Measurements from ENCODE around the gene SPRR4.
"Not testable (repeated sequence)": the region's sequence is repeated elsewhere in the genome, so short reads cannot be mapped to it uniquely, and the experiment has no call there.

Gene SPRR4

DNA sequence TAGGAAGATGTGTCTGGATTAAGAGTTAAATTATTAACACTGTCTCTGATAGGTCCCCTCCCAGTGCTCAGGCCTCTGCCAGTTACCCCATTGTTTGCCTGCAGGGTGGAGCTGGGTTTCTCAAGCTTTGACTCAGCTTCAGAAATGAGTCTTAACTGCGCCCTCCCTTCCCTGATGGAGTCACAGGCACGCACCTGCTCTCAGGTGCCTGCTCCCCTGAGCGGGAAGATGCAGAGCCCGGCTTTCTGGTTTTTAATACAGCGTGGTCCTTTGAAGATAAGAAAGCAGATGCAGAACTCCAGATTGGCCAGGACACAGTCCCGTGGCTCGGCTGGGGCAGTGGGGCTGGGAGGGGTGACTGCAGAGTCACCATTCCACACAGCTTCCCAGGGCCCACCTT lies 3.2 kb upstream of the SPRR4 start:
- DNase-seq, result no peak

DNA sequence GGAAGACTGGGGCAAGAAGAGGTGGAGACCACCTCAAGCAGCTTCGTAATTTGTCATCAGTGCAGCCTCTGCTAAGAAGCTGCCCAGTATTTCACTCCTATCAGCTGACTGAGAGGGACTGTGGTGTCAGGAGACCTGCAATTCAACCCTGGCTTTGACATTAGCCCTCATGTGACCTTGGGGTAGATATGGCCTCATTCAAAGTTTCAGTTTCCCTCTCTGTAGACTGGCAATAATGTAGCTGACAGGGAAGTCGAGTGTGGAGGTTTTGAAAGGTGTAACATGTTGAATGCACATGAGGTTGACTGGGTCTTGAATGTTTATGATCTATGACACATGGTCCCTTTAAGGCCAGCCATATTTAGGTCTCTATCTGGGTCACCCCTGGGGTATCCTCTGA lies 2.2 kb upstream of the SPRR4 start:
- no peak for DNase-seq

DNA sequence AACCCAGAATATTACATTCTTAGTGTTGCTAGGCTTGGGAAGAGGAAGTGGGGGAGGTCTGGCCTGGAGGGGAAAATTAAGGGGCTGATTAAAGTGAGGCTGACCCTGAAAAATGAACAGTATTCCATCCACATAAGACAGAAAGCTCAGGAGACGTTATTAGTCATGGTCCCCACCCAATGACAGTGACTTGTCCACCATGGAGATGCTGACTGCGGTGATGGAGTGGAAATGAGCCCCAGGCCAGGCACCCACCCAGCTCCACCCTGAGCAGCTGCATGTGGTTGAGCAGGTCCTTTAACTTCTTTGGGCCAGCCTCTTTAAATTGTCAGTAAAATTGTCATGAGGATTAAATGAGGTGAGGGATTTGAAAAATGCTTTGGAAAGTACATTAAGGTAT lies 1.4 kb upstream of the SPRR4 start:
- DNase-seq, result no peak

DNA sequence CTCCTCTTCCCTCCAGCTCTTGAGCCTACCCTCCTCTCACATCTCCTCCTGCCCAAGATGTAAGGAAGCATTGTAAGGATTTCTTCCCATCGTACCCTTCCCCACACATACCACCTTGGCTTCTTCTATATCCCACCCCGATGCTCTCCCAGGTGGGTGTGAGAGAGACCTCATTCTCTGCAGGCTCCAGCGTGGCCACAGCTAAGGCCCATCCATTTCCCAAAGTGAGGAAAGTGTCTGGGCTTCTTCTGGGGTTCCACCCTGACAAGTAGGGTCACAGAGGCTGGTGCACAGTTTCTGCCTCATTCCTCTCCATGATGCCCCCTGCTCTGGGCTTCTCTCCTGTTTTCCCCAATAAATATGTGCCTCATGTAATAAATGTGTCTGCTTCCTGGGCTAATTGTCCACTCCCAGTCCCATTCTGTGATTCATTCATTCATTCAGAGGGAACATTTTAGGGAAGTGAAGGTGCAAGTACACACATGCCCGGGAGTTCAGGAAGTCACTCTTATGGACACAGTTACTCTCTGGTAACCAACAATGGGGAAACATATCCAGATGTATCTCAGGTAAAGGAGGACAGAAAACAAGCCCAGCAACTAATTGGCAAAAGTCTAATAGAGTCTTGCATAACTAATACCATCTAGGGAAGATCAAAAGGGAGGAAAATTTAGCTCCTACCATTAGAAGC lies 1.9 kb downstream of the SPRR4 start:
- DNase-seq, result no peak

DNA sequence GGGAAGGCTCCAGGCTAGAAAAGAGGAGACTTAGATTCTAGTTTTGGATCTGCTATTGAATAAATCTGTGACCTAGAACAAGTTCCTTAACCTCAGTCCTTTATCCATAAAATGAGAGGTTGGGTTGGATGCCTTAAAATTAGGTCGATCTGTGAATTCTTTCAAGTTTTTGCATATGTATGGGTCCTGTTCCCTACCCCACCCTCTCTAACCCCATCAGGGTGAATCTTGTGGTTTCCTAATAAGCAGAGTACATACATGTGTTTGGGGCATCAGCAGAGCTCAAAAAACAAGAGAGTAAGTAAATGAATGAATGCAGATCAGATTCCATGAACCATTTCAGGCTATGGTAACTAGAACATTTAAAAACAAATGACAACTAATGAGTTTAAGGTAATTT lies 6.2 kb downstream of the SPRR4 start:
- no peak for DNase-seq

DNA sequence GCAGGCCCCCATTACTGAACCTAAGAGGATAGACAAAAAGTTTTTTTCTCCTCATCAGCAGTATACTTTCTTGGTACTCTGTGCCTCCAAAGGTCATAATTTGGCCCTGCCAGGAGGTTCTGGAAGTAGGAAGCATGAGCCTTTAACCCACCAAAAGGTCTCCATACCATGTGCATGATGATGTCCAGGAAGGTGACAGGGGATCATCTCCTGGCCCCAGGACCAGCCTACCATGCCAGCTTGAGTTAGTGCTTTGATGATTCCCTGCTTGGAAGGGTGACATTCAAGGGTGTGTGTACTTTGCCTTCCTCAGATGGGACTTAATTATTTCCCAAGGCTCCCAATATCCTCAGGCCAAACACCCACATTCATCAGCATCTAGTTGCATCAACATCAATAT lies 7.2 kb downstream of the SPRR4 start:
- no peak for DNase-seq

DNA sequence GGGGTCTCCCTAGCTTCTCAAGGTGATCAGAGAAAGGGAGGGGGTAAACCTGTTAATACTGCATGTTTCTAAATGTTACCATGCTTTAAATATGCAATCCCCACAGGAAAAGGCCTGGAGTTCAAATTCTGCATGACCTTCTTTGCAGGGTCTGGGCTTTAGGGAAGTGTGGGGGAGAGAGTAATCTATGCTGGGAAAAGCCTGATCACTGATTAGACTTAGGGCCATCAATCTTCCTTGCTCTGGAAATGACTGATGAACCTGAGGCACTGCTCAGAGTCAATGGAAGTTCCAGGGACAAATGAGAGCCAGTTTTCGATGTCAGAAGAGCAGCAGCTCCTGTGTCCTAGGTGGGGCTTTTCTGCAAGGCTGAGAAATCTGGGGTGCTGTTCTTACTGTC lies 10.2 kb downstream of the SPRR4 start:
- no peak for DNase-seq

DNA sequence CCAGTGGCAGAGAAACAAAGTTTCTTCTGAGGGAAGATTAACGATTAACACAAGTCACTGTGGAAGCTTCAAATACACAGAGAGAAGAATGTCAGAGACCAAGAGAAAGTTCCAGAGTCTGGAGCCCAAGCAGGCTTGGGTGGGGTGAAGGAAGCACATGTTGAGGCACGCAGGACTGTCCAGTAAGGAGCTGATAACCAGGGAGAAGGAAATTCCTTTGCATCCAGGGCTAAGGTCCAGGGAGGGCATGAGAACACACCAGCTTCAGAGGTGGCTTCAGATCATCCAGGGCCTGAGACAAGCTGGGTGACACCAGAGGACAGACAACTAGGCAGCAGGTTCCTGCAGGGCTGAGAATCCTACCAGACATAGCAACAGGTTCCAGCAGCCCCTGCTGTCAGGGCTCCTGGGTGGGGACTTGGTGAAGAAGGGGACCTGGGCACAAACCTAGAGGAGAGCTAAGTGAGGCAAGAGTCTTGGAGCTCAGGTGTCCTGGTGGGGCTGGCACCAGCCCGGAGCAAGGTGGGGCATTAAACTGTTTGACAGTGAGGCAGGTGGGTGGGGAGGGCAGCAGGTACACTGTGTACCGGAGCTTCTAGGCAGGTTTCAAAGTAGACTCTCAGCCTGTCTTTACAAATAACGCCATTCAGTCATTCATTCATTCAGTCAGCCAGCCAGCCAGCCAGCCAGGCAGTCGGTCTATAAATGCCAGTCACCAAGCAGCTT lies 10.9 kb downstream of the SPRR4 start:
- no peak for DNase-seq

DNA sequence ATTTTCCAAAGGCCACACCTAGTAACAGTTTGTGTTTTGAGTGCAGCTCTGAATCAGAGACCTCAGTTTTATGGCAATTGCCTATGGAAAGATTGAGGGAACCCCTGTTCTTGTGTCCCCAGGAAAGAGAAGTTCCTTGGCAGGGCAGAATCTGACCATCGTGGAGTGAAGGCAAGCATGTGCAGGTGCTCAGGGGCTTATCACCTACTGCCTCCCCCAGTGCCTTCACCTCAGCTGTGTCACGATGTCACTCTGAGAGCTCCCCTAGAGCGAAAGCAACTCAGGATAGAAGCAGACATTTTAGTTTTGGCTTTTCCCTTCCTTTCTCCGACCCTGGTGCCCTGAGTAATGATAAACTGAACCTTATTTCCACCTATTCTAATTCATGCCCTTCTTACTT lies 11.6 kb downstream of the SPRR4 start:
- DNase-seq, result no peak

DNA sequence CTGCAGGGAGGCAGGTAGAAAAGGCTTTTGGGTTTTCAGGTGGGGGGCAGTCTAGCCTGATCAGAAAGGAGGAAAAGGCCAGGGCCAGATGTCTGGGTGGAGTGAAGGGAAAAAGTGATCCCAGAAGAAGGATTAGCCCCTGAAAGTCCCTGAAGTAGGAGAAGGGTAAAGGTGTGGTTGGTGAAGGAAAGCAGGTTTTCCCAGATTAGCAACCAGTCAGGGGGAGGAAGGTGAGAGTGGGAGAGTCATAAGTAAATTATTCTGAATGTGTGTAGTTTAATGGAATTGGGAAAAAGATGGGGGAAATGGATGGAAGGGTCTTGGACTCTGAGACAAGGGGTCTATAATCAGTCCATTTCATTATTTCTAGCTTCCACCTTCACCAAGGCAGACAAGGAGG lies 12.8 kb downstream of the SPRR4 start:
- no peak for DNase-seq

DNA sequence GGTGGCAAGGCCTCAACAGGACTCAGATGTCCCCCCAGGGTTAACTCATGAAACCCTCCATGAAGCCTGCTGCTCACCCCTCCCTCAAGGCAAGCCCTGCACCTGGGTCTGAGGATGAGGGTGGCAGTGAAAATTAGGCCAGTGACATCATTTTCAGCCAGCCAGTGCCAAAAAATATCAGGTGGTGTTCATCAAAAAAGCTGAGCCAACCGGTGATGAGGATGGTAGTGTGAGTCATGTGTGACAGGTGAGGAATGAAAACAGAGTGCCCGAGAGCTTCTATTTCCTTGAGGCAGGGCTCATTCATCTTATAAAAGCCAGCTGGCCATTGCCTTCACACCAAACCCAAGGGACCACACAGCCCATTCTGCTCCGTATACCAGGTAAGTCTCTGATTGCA lies 13.3 kb downstream of the SPRR4 start, which contains the start of gene SPRR1A:
Gene SPRR1A, plus strand, starts transcription at position 339 of the 400 bp plus-strand sequence. CDS start 1,150 bp downstream, outside the sequence.
- DNase-seq, result no peak

DNA sequence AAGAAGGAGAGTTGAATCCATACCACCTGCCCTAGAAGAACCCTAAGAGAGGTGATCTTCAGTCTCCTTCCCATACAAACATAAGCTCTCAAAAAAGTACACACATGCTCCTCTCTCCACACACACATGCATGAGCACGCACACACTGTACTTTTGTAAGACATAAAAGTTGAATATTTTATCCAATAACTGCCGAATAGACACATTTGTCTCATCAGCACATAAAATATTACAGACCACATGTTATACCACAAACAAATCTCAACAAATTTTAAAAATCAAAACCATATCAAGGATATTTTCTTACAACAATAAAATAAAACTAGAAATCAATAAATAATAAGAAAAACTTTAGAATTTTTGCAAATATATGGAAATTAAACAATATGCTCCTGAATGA lies 16.1 kb downstream of the SPRR4 start:
- DNase-seq, result no peak

DNA sequence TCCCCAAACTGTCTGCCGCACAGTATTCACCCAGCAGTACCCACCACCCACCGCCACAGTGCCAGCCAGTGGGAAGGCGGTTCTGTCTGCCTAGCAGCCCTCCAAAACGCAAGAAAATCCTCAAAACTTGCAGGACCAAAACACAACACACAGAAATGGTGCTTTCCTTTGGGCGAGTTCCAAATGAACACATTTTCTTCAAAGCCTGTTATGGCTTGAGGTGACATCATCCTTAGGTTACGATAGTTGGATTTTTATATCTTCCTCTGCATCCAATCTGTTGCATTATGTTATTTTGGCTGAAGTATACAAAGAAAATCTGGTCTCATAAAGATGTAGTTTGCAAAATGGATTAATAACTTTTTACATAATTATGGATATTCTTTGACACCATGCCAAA lies 22.7 kb downstream of the SPRR4 start:
- no peak for DNase-seq

DNA sequence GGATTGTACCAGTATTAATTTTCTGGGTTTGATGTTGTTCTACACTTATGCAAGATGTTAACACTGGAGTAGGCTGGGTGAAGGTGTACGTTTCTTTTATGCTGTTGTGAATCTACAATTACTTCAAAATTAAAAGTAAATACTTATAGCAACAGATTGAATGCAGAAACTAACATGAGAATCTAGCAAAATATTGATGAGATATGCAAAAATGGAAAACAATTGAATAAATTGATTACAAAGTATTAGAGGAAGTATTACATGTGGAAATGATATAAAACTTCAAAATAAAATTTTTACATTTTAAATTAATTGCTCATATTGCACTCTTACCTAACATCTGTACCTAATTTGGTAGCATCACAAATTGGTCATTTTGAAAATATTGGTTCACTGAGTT lies 25.4 kb downstream of the SPRR4 start:
- DNase-seq, result no peak

DNA sequence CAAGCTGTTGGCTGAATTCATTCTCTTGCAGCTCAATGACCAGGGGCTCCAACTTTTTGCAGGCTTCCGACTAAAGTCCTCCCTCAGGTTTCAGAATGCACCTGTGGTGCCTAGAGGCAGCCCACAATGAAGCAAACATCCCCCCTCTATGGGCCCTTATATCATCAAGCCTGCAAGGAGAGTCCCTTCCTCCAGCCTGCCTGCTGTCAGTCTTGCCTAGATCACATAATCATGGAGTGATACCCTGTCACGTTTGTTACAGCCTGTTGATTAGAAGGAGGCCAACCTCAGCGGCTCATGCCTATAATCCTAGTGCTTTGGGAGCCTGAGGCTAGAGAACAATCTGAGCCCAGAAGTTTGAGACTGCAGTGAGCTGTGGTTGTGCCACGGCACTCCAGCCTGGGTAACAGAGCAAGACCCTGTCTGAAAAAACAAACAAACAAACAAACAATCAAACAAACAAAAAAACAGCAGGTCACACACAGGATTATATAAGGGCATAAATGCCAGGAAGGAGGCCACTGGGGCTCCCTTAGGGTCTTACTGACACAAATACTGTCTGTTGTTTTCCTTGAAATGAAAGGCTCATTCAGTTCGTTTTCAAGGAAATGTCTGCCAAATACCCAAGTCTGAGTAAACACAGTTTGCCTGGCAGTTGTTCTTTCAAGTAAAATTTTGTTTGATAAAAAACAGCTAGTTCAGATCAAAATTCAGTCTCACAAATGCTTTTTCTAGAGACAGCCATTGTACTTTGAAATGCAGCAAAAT lies 26.4 kb downstream of the SPRR4 start:
- DNase-seq, result no peak

DNA sequence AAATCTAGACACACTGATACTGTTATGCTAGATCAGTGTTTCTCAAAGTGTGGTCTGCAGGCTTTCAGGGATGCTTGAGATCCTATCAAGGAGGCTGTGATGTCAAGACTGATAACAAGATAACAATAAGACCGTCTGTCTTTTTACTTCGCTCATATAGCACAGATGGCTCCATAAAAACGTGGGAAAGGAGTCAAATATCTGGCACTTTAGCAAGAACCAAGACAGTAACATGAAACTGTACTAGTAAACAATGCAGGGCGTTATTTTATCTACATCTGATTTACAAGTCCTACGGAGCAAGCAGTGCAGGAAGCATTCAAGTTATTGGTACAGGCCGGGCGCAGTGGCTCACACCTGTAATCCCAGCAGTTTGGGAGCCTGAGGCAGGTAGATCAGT lies 27.5 kb downstream of the SPRR4 start:
- DNase-seq, result no peak

DNA sequence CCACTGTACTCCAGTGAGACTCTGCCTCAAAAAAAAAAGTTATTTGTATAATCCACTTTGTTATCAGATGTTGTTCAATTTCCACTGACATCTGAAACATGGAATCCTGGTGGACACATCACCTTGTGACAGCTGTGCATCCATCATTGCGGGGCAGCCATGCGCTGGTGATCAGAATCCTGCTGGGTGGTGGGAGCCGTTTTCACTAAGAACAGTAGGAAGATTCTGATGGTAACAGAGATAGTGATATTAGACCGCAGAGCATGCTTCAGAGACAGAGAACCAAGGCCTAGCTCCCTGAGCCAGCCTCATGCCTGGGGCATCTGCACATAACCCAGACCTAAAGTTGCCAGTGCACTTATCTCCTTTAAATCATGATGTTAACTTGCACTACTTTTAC lies 28.0 kb downstream of the SPRR4 start:
- no peak for DNase-seq

DNA sequence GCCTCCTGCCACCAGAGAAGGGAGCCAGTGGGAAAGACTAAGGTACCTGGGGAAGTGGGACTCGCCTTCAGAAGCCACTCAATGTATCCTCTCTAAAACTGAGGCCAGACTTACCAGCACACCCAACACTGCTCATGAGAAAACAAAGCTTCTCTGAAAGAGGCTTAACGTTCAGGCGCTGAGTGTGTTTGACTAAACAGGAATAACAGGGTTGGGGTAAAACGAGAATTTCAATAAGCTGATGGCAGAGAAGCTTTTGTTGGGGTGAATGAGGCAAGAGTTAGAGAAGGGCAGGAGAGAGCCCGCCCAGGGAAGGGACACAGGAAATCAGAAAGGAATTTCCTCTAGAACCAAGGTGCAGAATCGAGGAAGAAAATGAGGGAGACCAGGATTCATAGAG lies 29.4 kb downstream of the SPRR4 start:
- DNase-seq, result no peak

DNA sequence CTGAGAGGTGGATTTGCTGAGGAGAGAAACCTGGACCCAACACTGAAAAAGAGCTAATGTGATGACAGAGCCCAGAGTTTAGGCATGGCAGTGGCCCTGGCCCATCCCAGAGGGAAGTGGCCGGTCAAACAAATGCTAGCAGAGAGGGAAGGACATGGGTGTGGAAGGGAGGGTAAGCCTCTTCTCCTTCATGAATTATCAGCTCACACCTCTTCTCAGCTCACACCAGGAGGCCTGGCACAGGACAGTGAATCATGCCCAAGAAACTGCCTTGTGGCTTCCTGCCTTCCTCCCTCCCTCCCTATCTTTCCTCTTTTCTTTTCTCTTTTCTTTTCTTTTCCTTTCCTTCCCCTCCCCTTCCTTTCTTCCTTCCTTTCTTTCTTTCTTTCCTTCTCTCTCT lies 29.8 kb downstream of the SPRR4 start:
- no peak for DNase-seq

DNA sequence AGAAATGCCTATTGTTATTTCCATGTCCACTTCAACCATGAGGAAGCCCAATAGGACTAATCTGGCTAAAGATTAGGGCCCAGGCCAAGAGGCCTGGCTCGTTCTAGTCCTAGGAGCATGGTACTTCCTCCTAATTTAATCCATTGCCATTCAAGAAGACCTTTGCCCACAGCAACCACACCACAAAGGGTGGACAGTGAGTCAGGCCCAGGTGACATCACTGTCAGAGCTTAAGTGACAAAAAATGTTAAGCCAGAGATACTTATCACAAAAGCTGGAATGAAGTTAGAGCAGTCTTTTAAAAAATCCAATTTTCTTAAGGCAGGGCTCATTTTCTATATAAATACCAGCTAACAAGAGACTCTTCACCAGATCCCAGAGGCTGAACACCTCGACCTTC lies 30.9 kb downstream of the SPRR4 start, which contains the start of gene SPRR3:
Gene SPRR3, plus strand, starts transcription at position 368 of the 400 bp plus-strand sequence. CDS start 1,272 bp downstream, outside the sequence.
- DNase-seq, result no peak

DNA sequence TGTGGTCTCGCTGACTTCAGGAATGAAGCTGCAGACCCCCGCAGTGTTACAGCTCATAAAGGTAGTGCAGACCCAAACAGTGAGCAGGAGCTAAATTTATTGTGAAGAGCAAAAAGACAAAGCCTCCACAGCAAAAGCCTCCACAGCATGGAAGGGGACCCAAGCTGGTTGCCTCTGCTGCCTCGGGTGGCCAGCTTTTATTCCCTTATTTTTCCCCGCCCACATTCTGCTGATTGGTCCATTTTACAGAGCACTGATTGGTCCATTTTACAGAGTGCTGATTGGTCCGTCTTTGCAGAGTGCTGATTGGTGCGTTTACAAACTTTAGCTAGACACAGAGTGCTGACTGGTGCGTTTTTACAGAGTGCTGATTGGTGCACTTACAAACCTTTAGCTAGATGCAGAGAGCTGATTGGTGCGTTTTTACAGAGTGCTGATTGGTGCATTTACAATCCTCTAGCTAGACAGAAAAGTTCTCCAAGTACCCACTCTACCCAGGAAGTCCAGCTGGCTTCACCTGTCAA lies 40.8 kb downstream of the SPRR4 start:
- DNase-seq, result not testable (repeated sequence)

DNA sequence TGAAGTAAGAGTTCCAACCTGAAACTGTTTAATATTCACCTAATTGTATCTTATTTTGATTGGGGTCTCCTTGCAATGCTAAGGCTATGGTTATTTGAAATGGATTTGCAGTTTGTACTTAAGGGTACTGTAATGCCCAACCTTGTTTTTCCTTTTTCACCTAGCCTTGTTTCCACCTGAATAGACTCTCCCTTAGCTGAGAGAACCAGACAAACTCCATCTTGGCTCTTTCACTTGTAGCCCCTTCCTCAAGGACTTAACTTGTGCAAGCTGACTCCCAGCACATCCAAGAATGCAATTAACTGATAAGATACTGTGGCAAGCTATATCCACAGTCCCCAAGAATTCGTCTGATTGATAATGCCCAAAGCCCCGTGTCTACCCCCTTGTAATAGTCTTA lies 51.4 kb downstream of the SPRR4 start:
- not testable (repeated sequence) for DNase-seq

Data from T1000 (cell line).